ENCODE results near the gene NKD2.

Gene NKD2

GRCh38 chr5:1008451-1009358 is at the start of gene NKD2:
NKD2 (plus strand) TSS chr5:1008802; CDS start chr5:1009058, 256 bp downstream.
- H3K4me3 ChIP-seq (ENCODE audit: low read depth, low read length) = no peak within 1 kb of the TSS
- DNase-seq (ENCODE audit: low read depth) = no peak
- TF ChIP-seq, protein P1, sequence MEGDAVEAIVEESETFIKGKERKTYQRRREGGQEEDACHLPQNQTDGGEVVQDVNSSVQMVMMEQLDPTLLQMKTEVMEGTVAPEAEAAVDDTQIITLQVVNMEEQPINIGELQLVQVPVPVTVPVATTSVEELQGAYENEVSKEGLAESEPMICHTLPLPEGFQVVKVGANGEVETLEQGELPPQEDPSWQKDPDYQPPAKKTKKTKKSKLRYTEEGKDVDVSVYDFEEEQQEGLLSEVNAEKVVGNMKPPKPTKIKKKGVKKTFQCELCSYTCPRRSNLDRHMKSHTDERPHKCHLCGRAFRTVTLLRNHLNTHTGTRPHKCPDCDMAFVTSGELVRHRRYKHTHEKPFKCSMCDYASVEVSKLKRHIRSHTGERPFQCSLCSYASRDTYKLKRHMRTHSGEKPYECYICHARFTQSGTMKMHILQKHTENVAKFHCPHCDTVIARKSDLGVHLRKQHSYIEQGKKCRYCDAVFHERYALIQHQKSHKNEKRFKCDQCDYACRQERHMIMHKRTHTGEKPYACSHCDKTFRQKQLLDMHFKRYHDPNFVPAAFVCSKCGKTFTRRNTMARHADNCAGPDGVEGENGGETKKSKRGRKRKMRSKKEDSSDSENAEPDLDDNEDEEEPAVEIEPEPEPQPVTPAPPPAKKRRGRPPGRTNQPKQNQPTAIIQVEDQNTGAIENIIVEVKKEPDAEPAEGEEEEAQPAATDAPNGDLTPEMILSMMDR (IDR thresholded peaks at IDR 0.05; ENCODE audit: insufficient read depth, low read depth, low read length, missing control alignments) = peak; percentile 56

- DNase-seq (ENCODE audit: low read depth) = no peak
- TF ChIP-seq, protein P1 (IDR thresholded peaks at IDR 0.05; ENCODE audit: insufficient read depth, low read depth, low read length, missing control alignments) = no peak
- H3K4me3 ChIP-seq (ENCODE audit: low read depth, low read length) = no peak overlapping the region
These were observed 48.7 kb upstream of the NKD2 start for GRCh38 chr5:959581-960531.

DNA sequence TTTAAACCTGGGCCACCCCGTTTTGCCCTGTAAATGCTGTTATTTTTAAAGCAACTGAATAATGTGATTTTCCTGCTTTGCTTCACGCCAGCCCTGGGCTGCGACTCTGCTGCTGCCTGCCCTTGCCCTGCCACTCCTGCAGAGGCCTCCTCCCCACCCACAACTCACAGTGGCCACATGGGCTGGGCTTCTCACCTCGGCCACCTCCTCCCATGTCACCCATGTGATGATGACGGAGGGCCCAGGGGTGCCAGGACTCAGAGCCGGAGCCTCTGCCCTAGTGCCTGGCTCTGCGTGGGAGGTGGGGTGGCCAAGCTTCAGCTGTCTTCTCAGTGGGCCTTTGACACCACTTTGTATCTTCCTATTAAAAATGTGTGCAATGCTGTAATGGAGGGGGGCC is 48.1 kb upstream of the NKD2 start:
- no peak for DNase-seq (ENCODE audit: low read depth)
- no peak overlapping the region for H3K4me3 ChIP-seq (ENCODE audit: low read depth, low read length)
- TF ChIP-seq, protein P1 (IDR thresholded peaks at IDR 0.05; ENCODE audit: insufficient read depth, low read depth, low read length, missing control alignments) = no peak

DNA sequence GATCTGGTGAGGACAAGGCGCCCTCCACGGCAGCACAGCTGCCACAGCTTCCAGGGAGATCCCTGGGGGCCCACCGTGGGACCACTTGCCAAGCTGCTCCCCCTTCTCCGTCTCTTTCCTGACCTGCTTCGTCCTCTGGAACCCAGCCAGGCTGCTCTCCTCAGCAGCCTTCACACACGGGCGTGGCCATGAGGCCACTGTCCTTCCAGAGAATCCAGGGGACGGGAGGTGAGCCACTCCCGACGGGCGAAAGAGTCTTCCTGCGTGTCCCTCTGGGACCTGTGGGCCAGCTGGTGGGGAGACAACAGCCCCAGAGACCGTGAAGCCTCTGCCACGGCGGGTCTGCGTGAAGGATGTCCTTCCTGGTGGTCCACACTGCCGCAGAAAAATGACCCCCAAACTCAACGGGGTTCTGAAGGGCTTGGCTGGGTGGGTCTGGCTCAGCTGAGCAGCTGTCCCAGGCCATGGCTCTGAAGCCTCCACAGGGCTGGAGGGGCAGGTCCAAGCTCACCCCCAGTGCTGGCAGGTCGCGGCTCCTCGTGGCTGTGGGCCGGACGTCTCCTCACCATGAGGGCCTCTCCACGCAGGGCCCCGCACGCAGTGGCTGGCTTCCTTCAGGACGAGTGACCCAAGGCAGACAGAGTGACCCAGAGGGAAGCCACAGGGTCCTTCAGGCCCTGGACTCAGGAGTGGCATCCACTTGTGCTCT is 47.4 kb upstream of the NKD2 start:
- TF ChIP-seq, protein P1 (IDR thresholded peaks at IDR 0.05; ENCODE audit: insufficient read depth, low read depth, low read length, missing control alignments) = no peak
- DNase-seq (ENCODE audit: low read depth) = no peak
- no peak overlapping the region for H3K4me3 ChIP-seq (ENCODE audit: low read depth, low read length)

DNA sequence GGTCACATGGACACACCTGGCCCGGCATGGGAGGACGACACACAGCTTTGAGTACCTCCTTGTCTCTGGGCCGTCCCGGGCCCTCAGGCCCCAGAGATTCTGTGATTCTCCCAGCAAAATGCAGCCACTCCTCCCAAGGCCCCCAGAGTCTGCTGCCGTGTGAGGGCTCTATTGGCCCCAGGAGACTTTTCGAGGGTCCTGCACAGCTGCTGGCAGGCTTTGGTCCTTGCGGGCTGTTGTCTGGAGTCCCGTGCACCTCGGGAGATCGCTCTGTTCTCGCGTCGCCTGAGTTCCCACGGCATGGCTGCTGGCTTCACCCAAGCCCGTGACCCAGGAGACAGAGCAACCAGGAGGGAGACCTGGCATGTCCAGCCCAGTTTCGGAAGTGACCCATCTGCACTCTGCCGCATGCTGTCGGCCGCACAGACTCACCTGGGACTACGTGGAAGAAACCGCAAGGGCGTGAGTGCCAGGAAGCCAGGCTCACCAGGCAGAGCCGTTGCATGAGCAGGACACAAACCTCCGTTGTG is 46.8 kb upstream of the NKD2 start:
- TF ChIP-seq, protein P1 (IDR thresholded peaks at IDR 0.05; ENCODE audit: insufficient read depth, low read depth, low read length, missing control alignments) = no peak
- no peak overlapping the region for H3K4me3 ChIP-seq (ENCODE audit: low read depth, low read length)
- DNase-seq (ENCODE audit: low read depth) = no peak

- TF ChIP-seq, protein P1 (IDR thresholded peaks at IDR 0.05; ENCODE audit: insufficient read depth, low read depth, low read length, missing control alignments) = no peak
- DNase-seq (ENCODE audit: low read depth) = no peak
- no peak overlapping the region for H3K4me3 ChIP-seq (ENCODE audit: low read depth, low read length)
These were observed 46.2 kb upstream of the NKD2 start for GRCh38 chr5:962386-962785.

Measured in GM12865 (cell line).